NCI-H1694 (cell line): ENCODE results near the gene GUCY2C.
A peak's percentile ranks its signal among the peaks of the same experiment; 100 is the strongest.
"Not testable (repeated sequence)": the region's sequence is repeated elsewhere in the genome, so short reads cannot be mapped to it uniquely, and the experiment has no call there.

ENCODE experiments used
- DNase-seq: peaks from one replicate; lab custom pipeline; 2025; lab: John Stamatoyannopoulos, UW

GUCY2C gene

DNA sequence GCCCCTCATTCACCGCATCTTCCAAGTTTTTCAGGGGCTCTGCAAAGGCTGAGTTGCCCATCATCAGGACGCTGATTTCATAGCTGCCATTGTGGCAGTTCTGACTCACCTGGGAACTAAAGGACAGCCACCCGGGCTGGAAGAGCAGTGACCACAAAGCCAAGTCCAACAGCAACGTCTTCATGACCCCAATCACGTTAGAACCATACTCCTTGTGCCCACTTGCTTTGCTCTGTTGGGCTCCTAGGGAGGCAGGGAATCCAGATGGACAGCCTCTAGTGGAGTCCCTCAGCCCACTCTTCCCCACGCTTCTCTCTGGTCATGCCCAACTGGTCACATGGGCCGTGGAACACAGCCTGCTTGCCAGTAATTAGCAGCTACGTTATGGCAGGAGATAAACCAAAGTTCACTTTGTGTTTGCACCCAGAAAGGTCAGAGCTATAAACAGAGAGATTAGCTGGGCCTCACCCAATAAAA is at the start of gene GUCY2C:
Gene GUCY2C (minus strand): TSS at position 335 of the 477 bp plus-strand sequence. CDS start 151 bp downstream, at position 184.
- DNase-seq = no peak

DNA sequence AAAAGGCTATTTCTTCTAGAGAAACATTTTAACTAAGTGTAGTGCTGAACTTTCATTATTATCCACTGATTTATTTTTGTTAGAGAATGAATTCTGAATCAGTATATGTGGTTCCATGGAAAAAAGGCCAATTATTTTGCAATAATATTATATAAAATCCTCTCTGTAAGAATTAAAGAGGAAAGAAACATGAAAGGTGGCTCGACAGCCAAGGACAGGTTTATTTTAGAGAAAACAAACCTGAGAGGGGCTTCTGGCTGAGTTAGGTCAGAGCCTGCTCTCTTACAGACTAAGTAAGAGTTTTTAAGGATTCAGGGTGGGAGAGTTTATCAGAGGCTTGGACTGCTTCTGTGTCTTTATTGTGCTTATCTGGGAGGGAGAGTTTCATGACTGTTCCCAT is 46.7 kb upstream of the GUCY2C start:
- DNase-seq = no peak

DNA sequence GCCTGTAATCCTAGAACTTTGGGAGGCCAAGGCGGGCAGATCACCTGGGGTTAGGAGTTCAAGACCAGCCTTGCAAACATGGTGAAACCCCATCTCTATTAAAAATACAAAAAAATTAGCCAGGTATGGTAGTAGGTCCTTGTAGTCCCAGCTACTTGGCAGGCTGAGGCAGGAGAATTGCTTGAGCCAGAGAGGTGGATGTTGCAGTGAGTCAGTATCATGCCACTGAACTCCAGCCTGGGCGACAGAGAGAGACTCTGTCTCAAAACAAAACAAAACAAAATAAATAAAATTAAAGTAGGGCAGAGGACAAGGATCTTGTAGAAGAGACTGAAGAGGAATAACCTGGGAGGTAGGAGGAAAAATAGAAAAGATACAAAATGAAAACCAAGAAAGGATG is 45.5 kb upstream of the GUCY2C start:
- no peak for DNase-seq

DNA sequence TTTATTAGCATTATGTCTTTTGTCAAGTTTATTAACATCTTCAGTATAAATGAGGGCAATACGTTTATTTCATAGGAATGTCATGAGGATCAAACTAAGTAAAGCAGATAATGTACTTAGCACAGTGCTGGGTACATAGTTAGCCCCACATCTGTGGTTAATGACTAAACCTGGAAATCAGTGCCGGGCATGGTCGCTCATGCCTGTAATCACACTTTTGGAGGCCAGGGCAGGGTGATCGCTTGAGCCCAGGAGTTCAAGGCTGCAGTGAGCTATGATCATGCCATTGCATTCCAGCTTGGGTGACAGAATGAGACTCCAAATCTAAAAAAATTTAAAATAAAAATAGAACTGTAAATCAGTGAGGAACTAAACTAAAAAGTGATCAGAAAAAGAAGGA is 44.8 kb upstream of the GUCY2C start:
- no peak for DNase-seq

DNA sequence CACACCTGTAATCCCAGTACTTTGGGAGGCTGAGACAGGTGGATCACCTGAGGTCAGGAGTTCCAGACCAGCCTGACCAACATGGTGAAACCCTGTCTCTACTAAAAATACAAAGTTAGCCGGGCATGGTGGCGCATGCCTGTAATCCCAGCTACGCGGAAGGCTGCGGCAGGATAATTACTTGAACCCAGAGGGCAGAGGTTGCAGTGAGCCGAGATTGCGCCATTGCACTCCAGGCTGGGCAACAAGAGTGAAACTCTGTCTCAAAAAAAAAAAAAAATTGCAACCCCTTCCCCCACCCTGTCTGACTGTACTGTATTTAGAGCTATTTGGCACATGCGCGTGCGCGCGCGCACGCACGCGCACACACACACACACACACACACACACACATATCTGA is 40.0 kb upstream of the GUCY2C start:
- not testable (repeated sequence) for DNase-seq

DNA sequence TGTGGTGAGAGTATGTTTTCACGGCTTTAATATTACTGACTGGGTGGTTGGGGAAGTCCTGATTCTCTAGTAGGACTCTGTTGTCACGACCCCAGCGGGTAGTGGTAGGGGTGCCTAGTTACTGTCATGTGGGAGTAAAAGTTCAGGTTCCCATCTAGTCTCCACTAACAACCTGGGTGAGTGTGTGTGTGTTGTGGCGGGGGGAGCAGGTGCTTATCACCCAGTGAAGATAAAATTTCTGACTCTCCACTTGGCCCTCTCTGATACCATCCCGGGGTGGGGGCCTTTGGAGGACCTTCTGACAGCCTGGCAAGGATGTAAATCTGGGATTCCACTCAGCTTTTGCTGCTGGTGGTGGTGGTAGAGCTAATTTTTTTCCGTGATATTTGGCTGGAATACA is 35.4 kb upstream of the GUCY2C start:
- DNase-seq = no peak

DNA sequence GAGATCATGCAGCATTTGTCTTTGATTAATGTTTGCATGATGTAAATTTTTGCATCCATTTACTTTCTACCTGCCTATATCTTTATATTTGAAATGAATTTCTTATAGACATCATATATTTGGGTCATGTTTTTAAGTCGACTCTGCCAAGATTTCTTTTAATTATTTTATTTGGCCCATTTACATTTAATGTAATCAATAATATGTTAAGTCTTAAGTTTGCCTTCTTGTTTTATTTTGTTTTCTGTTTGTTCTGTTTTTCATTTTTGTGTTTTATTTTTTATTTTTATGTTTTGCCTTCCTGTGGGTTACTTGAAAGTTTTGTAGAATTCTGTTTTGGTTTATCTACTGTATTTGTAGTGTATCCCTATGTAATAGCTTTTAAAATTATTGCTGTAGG is 33.2 kb upstream of the GUCY2C start:
- no peak for DNase-seq

DNA sequence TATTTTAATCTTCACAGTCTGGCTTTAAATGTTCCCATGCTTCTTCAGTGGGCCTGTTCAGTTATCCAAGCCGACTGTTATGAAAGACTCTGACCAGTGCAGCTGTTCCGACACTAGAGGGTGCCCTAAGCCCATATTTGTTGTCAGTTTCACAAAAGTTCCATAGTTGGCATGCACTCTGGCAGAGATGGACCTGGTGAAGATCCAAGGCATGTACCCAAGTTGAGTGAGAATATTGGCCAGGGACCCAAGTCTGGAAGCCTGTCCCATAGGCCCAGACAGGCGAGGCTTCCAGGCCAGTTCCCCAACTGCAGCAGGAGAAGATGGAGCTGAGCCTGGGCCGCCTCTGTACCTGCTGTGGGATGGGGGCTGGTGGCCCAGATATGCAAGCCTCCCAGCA is 27.4 kb upstream of the GUCY2C start:
- peak; percentile 12 for DNase-seq

DNA sequence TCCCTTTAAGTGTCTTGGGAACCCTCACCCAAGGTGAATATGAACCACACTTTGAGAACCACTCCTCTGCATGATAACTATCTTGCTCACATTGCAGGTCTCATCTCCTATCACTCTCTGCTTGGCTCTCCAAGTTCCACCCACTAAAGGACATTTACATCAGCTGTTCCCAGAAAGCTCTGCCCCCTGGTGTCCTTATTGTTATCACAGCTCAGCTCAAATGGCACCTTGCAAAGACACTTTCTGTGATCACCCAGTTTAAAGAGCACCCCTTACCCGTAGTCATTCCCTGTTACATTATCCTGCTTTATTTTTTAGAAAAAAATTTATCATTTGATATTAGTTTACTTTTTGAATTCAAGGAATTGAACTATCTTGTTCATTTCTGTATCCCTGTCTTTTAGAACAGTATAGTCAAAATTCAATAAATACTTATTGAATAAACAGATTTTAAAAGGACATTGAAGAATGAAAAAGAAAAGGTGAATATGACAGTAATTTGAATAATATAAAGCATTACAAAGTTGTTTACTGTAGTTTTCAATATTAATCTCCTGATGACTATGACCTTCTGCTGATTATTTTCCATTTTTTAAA is 20.5 kb upstream of the GUCY2C start:
- DNase-seq = peak; percentile 32

DNA sequence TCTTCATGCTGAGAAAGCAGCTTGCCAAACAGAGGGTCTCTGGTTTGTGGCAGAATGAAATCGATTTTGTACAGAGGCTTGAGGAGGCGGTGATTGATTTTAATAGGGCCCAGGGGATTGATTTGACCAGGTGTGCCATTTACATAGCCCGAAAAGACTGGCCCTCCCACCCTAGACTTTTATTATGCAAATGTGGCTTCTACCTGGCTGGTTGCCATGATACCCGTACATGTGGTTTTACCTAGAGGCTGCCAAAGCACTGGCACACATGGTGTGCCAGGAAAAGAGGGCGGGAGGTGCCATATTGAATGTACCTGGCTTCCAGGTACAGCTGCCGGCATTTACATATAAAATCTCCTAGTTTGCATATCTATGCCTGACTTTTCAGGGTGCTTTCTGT is 18.0 kb upstream of the GUCY2C start:
- DNase-seq = no peak

DNA sequence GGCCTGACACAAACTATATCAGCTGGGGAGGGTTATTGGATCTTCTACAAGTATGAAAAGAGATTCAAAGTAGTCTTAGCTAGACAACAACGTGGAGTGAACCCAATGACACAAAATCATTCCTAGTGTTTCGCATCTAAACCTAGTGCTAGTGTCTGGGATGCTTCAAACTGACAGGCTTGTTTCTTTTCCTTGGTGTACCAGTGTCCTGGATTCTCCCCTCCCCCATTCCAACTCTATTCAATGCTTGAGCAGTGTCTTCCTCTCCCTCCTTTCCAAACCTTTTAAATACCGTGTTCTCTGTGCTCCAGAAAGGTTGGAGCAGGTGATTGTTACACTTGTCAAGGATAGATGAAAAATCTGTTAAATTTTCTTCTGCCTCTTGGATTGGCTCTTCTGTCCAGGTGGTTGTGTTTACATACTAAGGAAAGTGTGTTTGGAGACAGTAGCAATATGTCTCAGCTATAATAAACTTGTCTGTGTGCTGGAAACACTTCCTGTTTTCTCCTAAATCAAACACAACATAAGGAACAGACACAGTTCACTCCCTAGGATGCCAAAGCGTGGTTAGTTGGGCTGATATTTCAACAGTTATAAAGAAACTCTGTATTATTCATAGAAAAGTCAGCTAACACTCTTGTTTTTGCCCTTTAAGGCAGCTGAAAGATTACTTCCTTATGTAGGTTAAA is 14.4 kb upstream of the GUCY2C start:
- DNase-seq = no peak

DNA sequence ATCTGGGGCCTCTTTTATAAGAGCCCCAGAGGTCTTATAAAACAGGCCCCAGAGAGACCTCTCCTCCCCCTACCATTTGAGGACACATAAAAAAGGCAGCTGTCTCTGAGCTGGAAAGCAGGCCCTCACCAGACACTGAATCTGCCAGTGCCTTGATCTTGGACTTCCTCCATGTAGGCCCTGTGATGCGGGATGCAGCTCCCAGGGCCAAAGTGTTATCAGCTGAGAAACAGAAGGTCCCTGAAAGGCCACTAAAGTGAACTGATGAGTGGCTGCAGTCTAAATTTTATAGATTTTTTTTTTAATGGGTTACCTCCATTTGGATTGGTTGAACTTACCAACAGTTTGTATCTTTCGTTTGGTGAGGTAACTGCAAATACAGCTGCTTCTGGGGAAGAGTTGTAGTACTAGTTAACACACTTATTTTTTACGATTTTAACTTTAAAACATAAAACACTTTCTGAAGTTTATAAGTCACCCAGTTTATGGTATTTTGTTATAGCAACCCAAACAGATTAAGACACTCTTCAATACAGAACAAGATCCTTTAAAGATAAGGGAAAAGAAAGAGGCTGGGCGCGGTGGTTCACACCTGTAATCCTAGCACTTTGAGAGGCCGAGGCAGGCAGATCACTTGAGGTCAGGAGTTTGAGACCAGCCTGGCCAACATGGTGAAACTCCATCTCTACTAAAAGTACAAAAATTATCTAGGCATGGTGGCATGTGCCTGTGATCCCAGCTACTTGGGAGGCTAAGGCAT is 5.6 kb upstream of the GUCY2C start:
- DNase-seq = no peak

DNA sequence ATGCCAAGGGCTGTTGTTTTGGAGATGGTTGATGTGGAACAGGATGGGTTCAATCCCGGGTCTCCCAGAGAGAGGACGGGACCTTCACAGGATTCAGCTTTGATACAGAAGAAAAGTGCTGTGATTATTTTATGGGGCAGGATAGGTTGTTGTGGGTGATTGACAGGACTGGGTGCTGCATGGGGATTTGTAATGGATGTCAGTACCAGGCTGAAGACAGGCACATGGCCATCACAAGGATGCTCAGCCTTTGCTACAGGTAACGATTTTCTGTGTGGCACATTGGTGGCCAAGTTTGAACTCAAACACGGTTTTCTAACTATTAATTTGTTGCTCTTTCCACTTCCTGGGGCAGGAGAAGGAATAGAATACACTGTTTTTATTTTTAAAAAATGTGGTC is 4.5 kb upstream of the GUCY2C start:
- DNase-seq = no peak

DNA sequence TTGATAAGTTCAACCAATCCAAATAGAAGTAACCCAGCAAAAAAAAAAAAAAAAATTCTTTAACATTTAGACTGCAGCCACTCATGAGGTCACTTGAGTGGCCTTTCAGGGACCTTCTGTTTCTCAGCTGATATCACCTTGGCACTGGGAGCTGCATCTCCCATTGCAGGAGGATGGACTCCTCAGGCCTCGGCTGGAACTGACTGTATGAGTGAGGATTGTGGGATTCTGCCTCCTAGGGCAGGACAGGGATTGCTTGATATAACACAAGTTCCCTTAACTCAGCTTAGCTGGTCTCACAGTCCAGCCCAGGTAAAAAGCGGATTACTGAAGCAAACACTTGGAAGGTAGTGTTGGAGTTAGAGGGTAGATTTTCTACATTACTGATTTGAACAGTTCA is 3.5 kb upstream of the GUCY2C start:
- DNase-seq = no peak

DNA sequence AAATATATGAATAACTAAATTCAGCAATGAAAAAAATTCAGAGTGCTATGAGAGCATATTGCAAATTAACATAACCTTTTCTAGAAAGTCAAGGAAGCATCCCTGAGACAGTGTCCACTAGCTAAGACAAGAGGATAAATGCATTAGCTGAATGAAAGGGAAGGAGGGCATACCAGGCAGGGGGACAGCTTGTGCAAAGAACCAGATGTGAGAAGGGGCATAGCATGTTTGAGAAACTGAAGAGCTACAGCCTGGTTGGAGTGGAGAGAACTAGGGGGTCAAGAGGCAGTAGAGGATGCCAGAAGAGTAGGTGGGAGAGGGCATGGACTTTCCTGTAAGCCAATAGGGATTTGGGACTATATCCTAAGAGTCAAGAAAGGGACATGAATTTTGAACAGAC is 2.2 kb upstream of the GUCY2C start:
- no peak for DNase-seq

DNA sequence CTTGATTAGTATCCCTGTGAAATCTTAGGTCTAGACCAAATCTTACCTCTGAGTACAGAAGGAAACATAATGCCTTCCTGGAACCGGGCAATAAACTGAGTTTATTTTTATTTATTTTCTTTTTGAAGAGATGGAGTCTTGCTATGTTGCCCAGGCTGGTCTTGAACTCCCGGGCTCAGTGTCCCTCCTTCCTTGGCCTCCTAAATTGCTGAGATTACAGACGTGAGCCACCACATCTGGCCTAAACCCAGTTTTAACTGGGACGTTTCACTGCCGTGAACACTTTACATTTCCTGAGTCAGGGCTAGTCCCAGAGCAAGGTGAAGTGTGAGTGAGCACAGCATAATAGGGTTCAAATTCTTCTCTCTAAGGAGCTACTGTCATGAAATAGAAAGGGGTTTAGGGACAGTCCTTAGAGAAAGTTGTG is 671 bp downstream of the GUCY2C start:
- no peak for DNase-seq

DNA sequence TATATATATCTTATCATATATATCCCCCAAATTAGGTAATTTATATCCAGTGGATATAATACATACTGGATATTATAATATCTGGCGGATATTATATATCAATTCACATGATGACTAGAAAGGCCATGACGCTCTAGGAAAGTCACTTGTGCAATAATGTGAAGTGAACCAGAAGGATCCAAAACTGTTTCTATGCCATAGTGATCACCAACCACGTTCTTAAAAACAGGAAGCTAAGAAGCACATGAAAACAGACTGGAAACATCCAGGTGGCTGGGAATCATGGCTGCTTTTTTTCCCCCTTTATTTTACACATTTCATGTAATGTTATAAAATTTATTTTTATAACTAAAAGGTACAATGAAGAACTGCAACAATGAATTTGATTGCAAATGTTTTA is 1.4 kb downstream of the GUCY2C start:
- no peak for DNase-seq

DNA sequence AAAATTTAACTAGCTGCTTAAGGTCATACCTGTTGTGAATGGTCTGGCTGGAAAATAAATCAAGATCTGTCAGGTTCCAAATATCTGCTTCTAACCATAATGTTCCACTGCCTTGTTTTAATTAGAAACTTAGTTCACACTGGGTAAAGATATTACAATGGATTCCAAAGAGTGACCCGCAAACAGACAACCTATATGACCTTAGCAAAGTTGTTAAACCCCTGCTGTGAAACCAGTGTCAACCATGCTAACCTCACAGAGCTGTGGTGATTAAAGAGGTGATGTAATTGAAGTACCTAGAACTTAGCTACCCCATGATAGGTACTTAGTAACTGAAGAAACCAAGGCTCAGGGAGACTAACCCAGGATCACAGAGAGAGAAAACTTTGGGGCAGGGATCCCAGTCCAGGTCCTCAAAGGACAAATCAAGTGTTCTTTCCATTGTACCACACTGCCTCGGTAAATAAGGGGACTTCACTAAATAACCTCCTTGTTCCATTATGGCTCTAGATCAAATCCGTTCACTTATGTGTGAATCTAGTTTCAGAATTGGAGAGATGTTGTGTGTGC is 2.2 kb downstream of the GUCY2C start:
- DNase-seq = no peak

DNA sequence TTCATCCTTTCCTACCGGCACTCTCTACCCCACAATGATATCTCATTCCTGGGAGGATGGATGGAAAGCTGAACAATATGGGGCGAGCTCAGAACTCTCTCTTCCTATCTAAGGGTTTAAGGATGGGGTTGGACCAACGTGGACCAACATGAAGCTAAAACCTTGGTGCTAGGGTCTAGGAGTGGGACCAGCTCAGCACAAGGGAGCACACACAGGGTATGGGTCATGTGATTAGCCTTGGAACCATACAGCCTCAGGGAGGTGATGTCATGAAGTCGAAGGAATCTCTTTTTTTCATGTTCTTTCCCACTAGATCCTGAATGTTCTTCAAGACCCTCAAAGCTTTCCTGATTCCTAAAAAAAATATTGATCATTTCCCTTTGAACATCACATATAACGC is 3.3 kb downstream of the GUCY2C start:
- no peak for DNase-seq

DNA sequence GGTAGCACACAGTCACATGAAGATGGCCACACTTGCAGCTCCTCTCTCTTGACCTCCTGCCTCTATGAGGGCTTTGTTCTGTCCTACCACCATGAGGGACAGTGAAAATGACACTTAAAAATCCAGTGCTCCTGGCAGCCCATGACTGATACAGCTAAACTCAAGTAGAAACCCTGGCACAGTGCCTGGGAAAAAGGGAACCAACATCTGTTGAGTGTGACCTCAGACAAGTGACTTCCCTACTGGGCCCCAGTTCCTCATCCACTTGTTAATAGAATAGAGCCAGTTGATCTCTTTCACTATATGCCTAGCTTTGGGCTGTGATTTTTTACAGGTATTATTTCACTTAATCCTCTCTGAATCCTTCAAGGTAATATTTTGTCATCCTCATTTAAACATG is 4.8 kb downstream of the GUCY2C start:
- peak; percentile 77 for DNase-seq

DNA sequence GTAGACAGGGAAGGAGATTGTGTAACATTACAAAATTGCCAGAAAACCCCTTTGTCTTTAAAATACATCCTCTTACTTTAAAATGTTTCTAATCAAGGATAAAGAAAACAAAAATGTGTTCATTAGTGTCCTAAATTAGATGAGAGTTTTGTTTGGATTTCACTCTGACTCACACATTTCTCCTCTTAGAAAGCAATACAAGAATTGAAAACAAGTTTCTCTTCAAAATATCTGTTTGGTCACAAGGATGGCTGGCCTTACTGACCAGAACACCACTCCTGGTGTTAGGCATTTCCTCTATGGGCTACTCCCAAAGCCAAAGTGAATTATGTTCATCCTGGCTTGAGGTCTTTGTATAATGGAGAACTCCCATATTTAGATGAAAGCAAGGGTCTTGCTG is 6.4 kb downstream of the GUCY2C start:
- DNase-seq = no peak

DNA sequence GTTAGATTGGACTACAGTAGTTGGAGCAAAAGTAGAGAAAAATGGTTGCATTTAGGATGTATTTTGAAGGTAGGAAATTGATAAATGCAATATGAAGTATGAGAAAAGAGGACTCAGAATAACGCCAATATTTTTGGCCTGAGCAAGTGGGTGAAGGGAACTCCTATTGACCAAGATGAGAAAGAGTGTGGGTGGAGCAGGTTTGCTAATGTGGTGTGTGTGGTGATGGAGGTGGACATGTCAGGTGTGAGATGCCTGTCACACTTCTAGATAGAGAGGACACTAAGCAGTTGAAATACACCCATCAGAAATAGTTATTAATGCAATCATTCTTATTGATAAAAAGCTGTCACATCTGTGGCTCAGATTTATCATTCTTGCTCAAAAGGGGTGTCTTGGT is 7.3 kb downstream of the GUCY2C start:
- DNase-seq = no peak

DNA sequence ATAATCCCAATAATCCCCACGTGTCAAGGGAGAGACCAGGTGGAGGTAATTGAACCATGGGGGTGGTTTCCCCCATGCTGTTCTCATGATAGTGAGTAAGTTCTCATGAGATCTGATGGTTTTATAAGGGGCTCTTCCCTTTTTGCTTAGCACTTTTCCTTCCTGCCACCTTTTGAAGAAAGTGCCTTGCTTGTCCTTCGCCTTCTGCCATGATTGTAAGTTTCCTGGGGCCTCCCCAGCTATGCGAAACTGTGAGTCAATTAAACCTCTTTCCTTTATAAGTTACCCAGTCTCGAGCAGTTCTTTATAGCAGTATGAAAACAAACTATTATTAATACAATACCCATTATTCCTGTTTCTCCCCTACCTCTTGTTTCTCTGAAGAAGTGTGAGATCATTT is 14.2 kb downstream of the GUCY2C start:
- DNase-seq = not testable (repeated sequence)
